ENCODE measurements around the gene CNGB1. TPM values are rescaled to one million over a fixed set of nuclear protein-coding genes. Genes with fewer than 3 reads are reported as not detected.
"Not testable (repeated sequence)": the region's sequence is repeated elsewhere in the genome, so short reads cannot be mapped to it uniquely, and the experiment has no call there.

CNGB1 gene
- total and polyA plus RNA-seq, 2 experiments from 2014 or later, result not detected

GRCh38 chr16:57855188-57855587, 115.7 kb downstream of the CNGB1 start:
- no peaks in the 10 kb centered on the region for H3K36me3 ChIP-seq (replicated peaks; ENCODE audit: insufficient read depth, low read depth)
- H3K9me2 ChIP-seq (replicated peaks; ENCODE audit: insufficient read depth), result no peaks in the 10 kb centered on the region
- H3K4me1 ChIP-seq (ENCODE audit: insufficient read depth), result no peaks in the 10 kb centered on the region
- H3K79me2 ChIP-seq, result no peaks in the 10 kb centered on the region
- H3K4me2 ChIP-seq, result no peak overlapping the region
- WGBS (ENCODE audit: low lambda C conversion rate, missing lambda C conversion rate), result 95% methylated on average over 5 of the region's 5 CpGs
- no peaks in the 10 kb centered on the region for H4K20me1 ChIP-seq (ENCODE audit: insufficient read depth, poor library complexity, severe bottlenecking)
- no peak overlapping the region for H3K4me3 ChIP-seq
- no peak overlapping the region for H3K27ac ChIP-seq
- H3K9me3 ChIP-seq (ENCODE audit: low read depth), result no peaks in the 10 kb centered on the region
- no peak for TF ChIP-seq EZH2phosphoT487 (IDR thresholded peaks at IDR 0.05; ENCODE audit: low read depth, severe bottlenecking, unreplicated experiment)
- TF ChIP-seq, protein P1, sequence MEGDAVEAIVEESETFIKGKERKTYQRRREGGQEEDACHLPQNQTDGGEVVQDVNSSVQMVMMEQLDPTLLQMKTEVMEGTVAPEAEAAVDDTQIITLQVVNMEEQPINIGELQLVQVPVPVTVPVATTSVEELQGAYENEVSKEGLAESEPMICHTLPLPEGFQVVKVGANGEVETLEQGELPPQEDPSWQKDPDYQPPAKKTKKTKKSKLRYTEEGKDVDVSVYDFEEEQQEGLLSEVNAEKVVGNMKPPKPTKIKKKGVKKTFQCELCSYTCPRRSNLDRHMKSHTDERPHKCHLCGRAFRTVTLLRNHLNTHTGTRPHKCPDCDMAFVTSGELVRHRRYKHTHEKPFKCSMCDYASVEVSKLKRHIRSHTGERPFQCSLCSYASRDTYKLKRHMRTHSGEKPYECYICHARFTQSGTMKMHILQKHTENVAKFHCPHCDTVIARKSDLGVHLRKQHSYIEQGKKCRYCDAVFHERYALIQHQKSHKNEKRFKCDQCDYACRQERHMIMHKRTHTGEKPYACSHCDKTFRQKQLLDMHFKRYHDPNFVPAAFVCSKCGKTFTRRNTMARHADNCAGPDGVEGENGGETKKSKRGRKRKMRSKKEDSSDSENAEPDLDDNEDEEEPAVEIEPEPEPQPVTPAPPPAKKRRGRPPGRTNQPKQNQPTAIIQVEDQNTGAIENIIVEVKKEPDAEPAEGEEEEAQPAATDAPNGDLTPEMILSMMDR (IDR thresholded peaks at IDR 0.05; ENCODE audit: poor library complexity), result no peak
- TF ChIP-seq EZH2 (IDR thresholded peaks at IDR 0.05; ENCODE audit: borderline replicate concordance), result no peak
- DNase-seq (ENCODE audit: low spot score), result no peak
- no peaks in the 10 kb centered on the region for H3K27me3 ChIP-seq
- H2AFZ ChIP-seq, result no peak overlapping the region

DNA sequence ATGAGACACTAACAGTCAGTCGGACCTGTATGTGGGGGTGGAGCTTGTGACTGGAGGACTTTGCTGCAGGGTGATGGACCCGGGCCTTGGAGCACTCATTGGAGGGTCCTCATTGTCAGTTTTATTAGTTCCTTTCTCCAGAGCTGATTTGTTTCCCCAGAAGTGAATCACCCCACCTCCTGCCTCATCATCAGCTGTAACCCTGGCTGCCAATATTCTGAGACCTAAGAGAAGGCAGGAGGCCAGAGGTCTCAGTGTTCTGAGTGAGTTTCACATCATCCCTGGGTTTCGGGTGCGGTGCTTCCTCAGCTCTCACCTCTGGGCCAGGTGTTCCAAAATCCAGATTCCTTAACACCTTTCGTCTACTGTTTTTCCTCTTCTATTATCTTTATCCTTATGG, 118.7 kb downstream of the CNGB1 start:
- DNase-seq (ENCODE audit: low spot score), result no peak
- H3K4me2 ChIP-seq, result no peak overlapping the region
- H3K36me3 ChIP-seq (replicated peaks; ENCODE audit: insufficient read depth, low read depth), result no peaks in the 10 kb centered on the region
- no peaks in the 10 kb centered on the region for H4K20me1 ChIP-seq (ENCODE audit: insufficient read depth, poor library complexity, severe bottlenecking)
- H3K4me1 ChIP-seq (ENCODE audit: insufficient read depth), result no peaks in the 10 kb centered on the region
- H3K27me3 ChIP-seq, result no peaks in the 10 kb centered on the region
- H3K9me2 ChIP-seq (replicated peaks; ENCODE audit: insufficient read depth), result no peaks in the 10 kb centered on the region
- no peak overlapping the region for H2AFZ ChIP-seq
- H3K27ac ChIP-seq, result no peak overlapping the region
- WGBS (ENCODE audit: low lambda C conversion rate, missing lambda C conversion rate), result 88% methylated on average over 5 of the region's 5 CpGs
- H3K79me2 ChIP-seq, result no peaks in the 10 kb centered on the region
- TF ChIP-seq EZH2phosphoT487 (IDR thresholded peaks at IDR 0.05; ENCODE audit: low read depth, severe bottlenecking, unreplicated experiment), result no peak
- TF ChIP-seq, protein P1 (IDR thresholded peaks at IDR 0.05; ENCODE audit: poor library complexity), result no peak
- no peak overlapping the region for H3K4me3 ChIP-seq
- no peaks in the 10 kb centered on the region for H3K9me3 ChIP-seq (ENCODE audit: low read depth)

DNA sequence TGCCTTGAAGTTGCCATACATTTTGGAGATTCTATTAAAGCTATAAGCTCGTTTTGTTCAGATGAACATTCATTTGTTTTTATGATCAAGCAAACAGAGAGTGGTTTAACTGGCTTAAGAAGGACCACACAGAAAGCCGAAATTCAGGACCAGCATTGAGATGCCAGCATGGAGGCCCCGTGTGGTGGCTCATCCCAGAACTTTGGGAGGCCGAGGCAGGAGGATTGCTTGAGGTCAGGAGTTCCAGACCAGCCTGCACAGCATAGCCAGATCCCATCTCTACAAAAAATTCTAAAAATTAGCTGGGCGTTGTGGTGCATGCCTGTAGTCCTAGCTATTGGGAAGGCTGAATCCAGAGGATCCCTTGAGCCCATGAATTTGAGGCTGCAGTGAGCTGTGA, 122.7 kb downstream of the CNGB1 start:
- Histone ChIP-seq H3K4me2 (no peak overlapping the region), H3K9me2 (replicated peaks; ENCODE audit: insufficient read depth) (no peaks in the 10 kb centered on the region), H3K27ac (no peak overlapping the region), H3K27me3 (no peaks in the 10 kb centered on the region), H3K9me3 (ENCODE audit: low read depth) (no peaks in the 10 kb centered on the region), H4K20me1 (ENCODE audit: insufficient read depth, poor library complexity, severe bottlenecking) (no peaks in the 10 kb centered on the region), H3K4me3 (no peak overlapping the region), H3K4me1 (ENCODE audit: insufficient read depth) (no peaks in the 10 kb centered on the region), H3K36me3 (replicated peaks; ENCODE audit: insufficient read depth, low read depth) (no peaks in the 10 kb centered on the region), H2AFZ (no peak overlapping the region), H3K79me2 (no peaks in the 10 kb centered on the region)
- WGBS (ENCODE audit: low lambda C conversion rate, missing lambda C conversion rate), result 85% methylated on average over 5 of the region's 5 CpGs
- DNase-seq (ENCODE audit: low spot score), result no peak
- no peak for TF ChIP-seq EZH2phosphoT487 (IDR thresholded peaks at IDR 0.05; ENCODE audit: low read depth, severe bottlenecking, unreplicated experiment)
- TF ChIP-seq, protein P1 (IDR thresholded peaks at IDR 0.05; ENCODE audit: poor library complexity), result no peak
- no peak for TF ChIP-seq EZH2 (IDR thresholded peaks at IDR 0.05; ENCODE audit: borderline replicate concordance)

GRCh38 chr16:57846931-57847330, 124.0 kb downstream of the CNGB1 start:
- H3K27ac ChIP-seq; H2AFZ ChIP-seq; H3K4me1 ChIP-seq (ENCODE audit: insufficient read depth); H3K27me3 ChIP-seq; H4K20me1 ChIP-seq (ENCODE audit: insufficient read depth, poor library complexity, severe bottlenecking); H3K36me3 ChIP-seq (replicated peaks; ENCODE audit: insufficient read depth, low read depth); H3K4me2 ChIP-seq; H3K79me2 ChIP-seq; DNase-seq (ENCODE audit: low spot score); H3K9me2 ChIP-seq (replicated peaks; ENCODE audit: insufficient read depth); H3K9me3 ChIP-seq (ENCODE audit: low read depth); H3K4me3 ChIP-seq: not testable (repeated sequence)
- 62% methylated on average over 5 of the region's 6 CpGs for WGBS (ENCODE audit: low lambda C conversion rate, missing lambda C conversion rate)
